BJ (cell line): ENCODE data around the gene ACKR2. TPM values are rescaled to one million over a fixed set of nuclear protein-coding genes. Genes with fewer than 3 reads are reported as not detected.

ENCODE experiments used
- CTCF ChIA-PET: fragments of 350-600 bp; formaldehyde crosslinking; extraction: SDS; loops from one replicate; lab custom pipeline; 2021; ENCODE audit warnings: antibody characterized with exemption, inconsistent platforms; lab: Yijun Ruan, JAX
- POLR2A ChIA-PET: fragments of 300-600 bp; sonication (Branson Sonifier 250); formaldehyde crosslinking; extraction: SDS; loops from one replicate; lab custom pipeline; 2021; ENCODE audit warnings: antibody characterized with exemption; lab: Charles Lee
- DNase-seq: peaks from one replicate; pipeline ENCODE4 v3.0.0-alpha.2; 2011; ENCODE audit warnings: low read depth
- H3K27me3 ChIP-seq: 2 replicates; pipeline ENCODE4 v1.6.0; 2011; ENCODE audit warnings: low read length; ENCODE audit not compliant: control insufficient read depth, insufficient read depth
- H3K36me3 ChIP-seq: 2 replicates; pipeline ENCODE4 v1.5.1; 2011; ENCODE audit warnings: low read length; ENCODE audit not compliant: control insufficient read depth, insufficient read depth
- H3K4me3 ChIP-seq: 2 replicates; pipeline ENCODE4 v1.5.1; 2011; ENCODE audit warnings: low read depth, mild to moderate bottlenecking, control low read depth, low read length
- polyA plus RNA-seq: library from polyadenylated mRNA; depleted of rRNA; stranded (reverse); fragments of >200 nt; gene quantifications from 2 replicates; pipeline ENCODE4 v1.2.3, GENCODE V29; 2011
- TF ChIP-seq, protein P1 (sequence below): IDR thresholded peaks from 2 replicates; pipeline ENCODE4 v1.5.1; 2011; ENCODE audit warnings: low read depth, mild to moderate bottlenecking, control low read depth, inconsistent platforms, low read length, moderate library complexity; ENCODE audit not compliant: insufficient read depth

ACKR2 gene
- polyA plus RNA-seq, 1 experiment: 0.15 TPM

DNA sequence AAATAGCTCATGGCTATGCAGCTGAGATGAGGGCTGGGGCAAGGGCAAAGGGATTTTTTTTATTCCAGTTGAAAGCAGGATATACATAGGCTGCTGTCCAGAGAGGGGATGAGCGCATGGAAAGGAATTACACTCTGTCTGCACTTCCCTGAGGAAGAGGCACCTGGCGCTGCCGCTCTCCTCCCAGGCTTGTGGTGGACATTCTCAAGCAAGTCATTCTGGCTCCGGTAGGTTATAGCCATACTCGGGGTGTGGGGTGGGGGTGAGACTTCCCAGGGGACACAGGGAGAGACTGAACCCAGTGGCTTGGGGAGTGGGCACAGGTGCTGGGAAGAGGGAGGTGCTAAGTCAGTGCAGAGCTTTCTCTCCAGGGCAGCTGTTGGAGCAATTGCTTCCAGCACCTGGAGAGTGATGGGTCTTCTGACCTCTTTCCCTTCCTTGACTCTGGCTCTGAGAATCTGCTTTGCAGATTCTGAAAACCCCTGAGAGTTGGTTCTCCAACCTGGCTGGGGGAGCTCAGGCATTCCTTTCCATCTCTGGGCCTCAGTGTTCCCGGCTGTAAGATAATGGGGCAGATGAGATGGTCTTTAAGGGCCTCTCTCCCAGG, 42.1 kb downstream of the ACKR2 start:
- ChIA-PET POLR2A (no interaction called here), CTCF (interaction anchor here (2.7 kb wide), 1 partner anchor 11 kb away, joined by 12 read pairs; no protein-coding TSS in a partner anchor)
- DNase-seq: no peak

DNA sequence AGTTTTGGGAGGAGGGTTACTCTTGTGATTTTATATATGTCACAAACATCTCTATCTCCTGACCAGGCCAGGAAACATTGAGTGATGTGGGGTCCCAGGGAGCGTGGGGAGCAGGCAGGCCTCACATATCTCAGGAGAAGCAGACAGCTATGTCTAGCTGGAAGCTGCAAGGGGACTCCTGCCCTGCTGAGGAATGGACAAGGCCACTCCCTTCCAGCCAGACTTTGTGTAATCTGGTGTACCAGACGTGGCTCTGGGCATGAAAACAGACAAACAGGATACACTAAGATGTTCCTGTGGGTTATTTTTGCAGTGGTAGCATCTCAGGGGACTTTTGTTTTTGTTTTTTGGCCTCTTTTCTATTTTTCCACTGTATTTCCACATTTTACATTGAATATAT, 43.2 kb downstream of the ACKR2 start:
- H3K4me3 ChIP-seq: no peak overlapping the region
- DNase-seq: no peak
- H3K27me3 ChIP-seq: peaks cover 4% of the 10 kb centered on the region
- ChIA-PET POLR2A (no interaction called here), CTCF (interaction anchor here (2.7 kb wide), 1 partner anchor 12 kb away, joined by 12 read pairs; no protein-coding TSS in a partner anchor)
- no peaks in the 10 kb centered on the region for H3K36me3 ChIP-seq
- TF ChIP-seq, protein P1, sequence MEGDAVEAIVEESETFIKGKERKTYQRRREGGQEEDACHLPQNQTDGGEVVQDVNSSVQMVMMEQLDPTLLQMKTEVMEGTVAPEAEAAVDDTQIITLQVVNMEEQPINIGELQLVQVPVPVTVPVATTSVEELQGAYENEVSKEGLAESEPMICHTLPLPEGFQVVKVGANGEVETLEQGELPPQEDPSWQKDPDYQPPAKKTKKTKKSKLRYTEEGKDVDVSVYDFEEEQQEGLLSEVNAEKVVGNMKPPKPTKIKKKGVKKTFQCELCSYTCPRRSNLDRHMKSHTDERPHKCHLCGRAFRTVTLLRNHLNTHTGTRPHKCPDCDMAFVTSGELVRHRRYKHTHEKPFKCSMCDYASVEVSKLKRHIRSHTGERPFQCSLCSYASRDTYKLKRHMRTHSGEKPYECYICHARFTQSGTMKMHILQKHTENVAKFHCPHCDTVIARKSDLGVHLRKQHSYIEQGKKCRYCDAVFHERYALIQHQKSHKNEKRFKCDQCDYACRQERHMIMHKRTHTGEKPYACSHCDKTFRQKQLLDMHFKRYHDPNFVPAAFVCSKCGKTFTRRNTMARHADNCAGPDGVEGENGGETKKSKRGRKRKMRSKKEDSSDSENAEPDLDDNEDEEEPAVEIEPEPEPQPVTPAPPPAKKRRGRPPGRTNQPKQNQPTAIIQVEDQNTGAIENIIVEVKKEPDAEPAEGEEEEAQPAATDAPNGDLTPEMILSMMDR: no peak

More for the DNA sequence above, 42.1 kb downstream of the ACKR2 start:
- Histone ChIP-seq H3K27me3 (peaks cover 6% of the 10 kb centered on the region), H3K36me3 (no peaks in the 10 kb centered on the region), H3K4me3 (no peak overlapping the region)
- TF ChIP-seq, protein P1: no peak

DNA sequence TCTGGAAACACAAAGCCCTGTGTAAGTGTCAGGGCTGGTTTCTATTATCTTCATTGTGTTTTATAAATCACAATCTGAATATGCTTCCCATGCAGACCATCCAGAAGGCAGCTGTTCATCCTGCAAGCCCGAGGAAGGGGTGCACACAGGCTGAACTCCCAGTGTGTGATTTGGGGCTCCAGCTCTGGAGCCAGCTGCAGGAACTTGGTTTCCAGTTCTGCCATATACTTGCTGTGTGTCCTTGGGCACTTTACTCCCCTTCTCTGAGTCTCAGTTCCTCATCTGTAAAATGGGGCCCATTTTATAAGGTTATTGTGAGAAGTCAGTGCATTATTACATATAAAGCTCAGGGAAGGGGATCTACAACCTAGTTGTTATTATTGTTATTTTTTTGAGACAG, 43.8 kb downstream of the ACKR2 start:
- CTCF ChIA-PET: interaction anchor here (0.9 kb wide), 1 partner anchor 14 kb away, joined by 3 read pairs; no protein-coding TSS in a partner anchor
- DNase-seq: no peak

DNA sequence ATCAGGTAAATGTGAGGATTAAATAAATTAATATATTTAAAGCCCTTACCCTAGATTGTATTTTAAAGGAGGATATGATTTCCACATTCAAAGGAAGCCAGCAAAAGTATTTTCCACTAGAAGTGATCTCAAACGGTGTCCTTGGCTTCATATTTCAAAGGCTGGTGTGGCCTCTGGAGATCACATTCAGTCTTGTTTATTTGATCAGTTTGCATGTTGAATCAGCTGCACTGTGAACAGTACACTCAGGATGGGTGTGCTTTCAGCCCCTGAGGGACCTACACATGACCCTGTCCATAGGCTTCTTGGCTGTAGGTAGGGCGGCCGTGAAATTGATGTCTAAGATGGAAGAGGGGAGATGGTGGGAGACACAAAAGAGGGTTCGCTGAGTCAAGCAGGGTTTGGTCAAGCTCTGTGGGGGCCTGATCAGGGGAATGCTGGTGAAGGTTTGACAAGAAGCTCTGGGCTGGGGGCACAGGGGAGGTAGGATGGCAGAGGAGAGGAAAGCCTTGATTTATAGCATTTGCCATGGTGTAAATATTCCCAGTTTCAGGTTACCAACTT, 44.6 kb downstream of the ACKR2 start:
- POLR2A ChIA-PET: no interaction called here
- CTCF ChIA-PET: interaction anchor here (0.9 kb wide), 1 partner anchor 15 kb away, joined by 3 read pairs; no protein-coding TSS in a partner anchor
- no peak for DNase-seq
- no peak overlapping the region for H3K4me3 ChIP-seq
- H3K27me3 ChIP-seq: peaks cover 4% of the 10 kb centered on the region
- TF ChIP-seq, protein P1: no peak
- no peaks in the 10 kb centered on the region for H3K36me3 ChIP-seq

More for the DNA sequence above, 43.8 kb downstream of the ACKR2 start:
- POLR2A ChIA-PET: no interaction called here
- Histone ChIP-seq H3K27me3 (peaks cover 4% of the 10 kb centered on the region), H3K36me3 (no peaks in the 10 kb centered on the region), H3K4me3 (no peak overlapping the region)
- TF ChIP-seq, protein P1: no peak

DNA sequence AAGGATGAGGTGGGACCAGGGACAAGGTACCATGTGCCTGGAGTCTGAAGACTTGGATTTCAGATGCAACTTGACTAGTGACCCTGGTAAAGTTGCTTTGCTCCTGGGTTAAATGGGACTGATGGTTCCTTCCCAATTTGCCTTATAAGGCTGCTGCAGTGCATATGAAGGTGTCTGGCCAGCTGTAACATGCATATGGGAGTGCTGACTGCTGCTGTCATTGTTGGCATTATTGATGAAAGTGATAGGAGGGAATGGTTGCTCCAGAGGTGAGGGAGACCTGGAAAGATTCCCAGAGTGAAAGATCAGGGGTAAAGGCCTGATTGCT, 45.9 kb downstream of the ACKR2 start:
- CTCF ChIA-PET: no interaction called here
- TF ChIP-seq, protein P1: no peak
- POLR2A ChIA-PET: no interaction called here

More for the DNA sequence above, 45.9 kb downstream of the ACKR2 start:
- Histone ChIP-seq H3K27me3 (peaks cover 4% of the 10 kb centered on the region), H3K36me3 (no peaks in the 10 kb centered on the region), H3K4me3 (no peak overlapping the region)
- DNase-seq: no peak
